HL-60/S4 (cell line): ENCODE results near the gene TATDN2.

ENCODE experiments used
- in situ Hi-C: fragments of 300-500 bp; cut with MboI; formaldehyde crosslinking; loops from 2 replicates; pipeline ENCODE4 v1.14.3; 2022; ENCODE audit warnings: low sequenced_read_pairs

TATDN2 gene

GRCh38 chr3:10315101-10315500 is 66.8 kb downstream of the TATDN2 start:
- in situ Hi-C loops = no loop called here

- in situ Hi-C loops = no loop called here
Measured at GRCh38 chr3:10315771-10316344, 67.6 kb downstream of the TATDN2 start.

- in situ Hi-C loops = no loop called here
Measured at GRCh38 chr3:10317311-10317960, 69.2 kb downstream of the TATDN2 start.

- in situ Hi-C loops = no loop called here
Measured at GRCh38 chr3:10317961-10318350, 69.7 kb downstream of the TATDN2 start.

- in situ Hi-C loops = no loop called here
Measured at GRCh38 chr3:10319251-10319650, 71.0 kb downstream of the TATDN2 start.

- in situ Hi-C loops = no loop called here
Measured at GRCh38 chr3:10319804-10320203, 71.5 kb downstream of the TATDN2 start.

- in situ Hi-C loops = no loop called here
Measured at GRCh38 chr3:10320320-10320677, 72.0 kb downstream of the TATDN2 start.

- in situ Hi-C loops = no loop called here
Measured at GRCh38 chr3:10321630-10322351, 73.5 kb downstream of the TATDN2 start.

- in situ Hi-C loops = no loop called here
Measured at GRCh38 chr3:10322352-10322710, 74.1 kb downstream of the TATDN2 start.

- in situ Hi-C loops = loop anchor here (25.0 kb wide), 2 partner anchors 410 to 815 kb away; no protein-coding TSS in a partner anchor
Measured at GRCh38 chr3:10327592-10327991, 79.3 kb downstream of the TATDN2 start.

- in situ Hi-C loops = loop anchor here (25.0 kb wide), 2 partner anchors 409 to 816 kb away; no protein-coding TSS in a partner anchor
Measured at GRCh38 chr3:10328460-10329071, 80.3 kb downstream of the TATDN2 start.

- in situ Hi-C loops = loop anchor here (25.0 kb wide), 2 partner anchors 408 to 817 kb away; no protein-coding TSS in a partner anchor
Measured at GRCh38 chr3:10329495-10330015, 81.3 kb downstream of the TATDN2 start.

GRCh38 chr3:10330319-10330718 is 82.1 kb downstream of the TATDN2 start:
- in situ Hi-C loops = loop anchor here (25.0 kb wide), 2 partner anchors 407 to 818 kb away; no protein-coding TSS in a partner anchor
